HG03097 (cell line): ENCODE results near the gene CX3CR1.
A peak's percentile ranks its signal among the peaks of the same experiment; 100 is the strongest.
"Not testable (repeated sequence)": the region's sequence is repeated elsewhere in the genome, so short reads cannot be mapped to it uniquely, and the experiment has no call there.

ENCODE experiments used
- ATAC-seq: cut with Tn5 transposase; IDR thresholded peaks from one replicate; pipeline ENCODE4 v1.9.1; 2021; ENCODE audit not compliant: unreplicated experiment, low FRiP score

The CX3CR1 gene

GRCh38 chr3:39228496-39228895 is 51.3 kb downstream of the CX3CR1 start:
- no peak for ATAC-seq

DNA sequence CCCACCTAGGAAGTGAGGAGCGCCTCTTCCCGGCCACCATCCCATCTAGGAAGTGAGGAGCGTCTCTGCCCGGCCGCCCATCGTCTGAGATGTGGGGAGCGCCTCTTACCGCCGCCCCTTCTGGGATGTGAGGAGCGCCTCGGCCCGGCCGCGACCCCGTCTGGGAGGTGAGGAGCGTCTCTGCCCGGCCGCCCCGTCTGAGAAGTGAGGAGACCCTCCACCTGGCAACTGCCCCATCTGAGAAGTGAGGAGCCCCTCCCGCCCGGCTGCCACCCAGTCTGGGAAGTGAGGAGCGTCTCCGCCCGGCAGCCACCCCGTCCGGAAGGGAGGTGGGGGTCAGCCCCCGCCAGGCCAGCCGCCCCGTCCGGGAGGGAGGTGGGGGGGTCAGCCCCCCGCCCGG is 52.2 kb downstream of the CX3CR1 start:
- not testable (repeated sequence) for ATAC-seq

- no peak for ATAC-seq
These were observed 53.6 kb downstream of the CX3CR1 start for GRCh38 chr3:39226106-39226741.

GRCh38 chr3:39224288-39224687 is 55.5 kb downstream of the CX3CR1 start:
- ATAC-seq, result no peak

GRCh38 chr3:39222939-39223338 is 56.9 kb downstream of the CX3CR1 start:
- ATAC-seq, result no peak

DNA sequence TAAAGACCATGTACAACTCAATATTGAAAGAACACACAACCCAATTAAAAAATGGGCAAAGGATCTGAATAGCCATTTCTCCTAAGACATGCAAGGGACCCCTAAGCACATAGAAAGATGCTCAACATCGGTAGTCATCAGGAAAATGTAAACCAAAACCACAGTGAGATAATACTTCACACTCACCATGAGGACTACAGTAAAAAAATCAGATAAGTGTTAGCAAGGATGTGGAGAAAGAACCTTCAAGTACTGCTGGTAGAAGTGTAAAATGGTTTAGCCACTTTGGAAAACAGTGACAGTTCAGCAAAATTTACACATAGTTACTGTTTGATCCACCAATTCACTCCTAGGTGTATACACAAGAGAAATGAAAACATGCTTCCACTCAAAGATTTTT is 57.4 kb downstream of the CX3CR1 start:
- no peak for ATAC-seq

DNA sequence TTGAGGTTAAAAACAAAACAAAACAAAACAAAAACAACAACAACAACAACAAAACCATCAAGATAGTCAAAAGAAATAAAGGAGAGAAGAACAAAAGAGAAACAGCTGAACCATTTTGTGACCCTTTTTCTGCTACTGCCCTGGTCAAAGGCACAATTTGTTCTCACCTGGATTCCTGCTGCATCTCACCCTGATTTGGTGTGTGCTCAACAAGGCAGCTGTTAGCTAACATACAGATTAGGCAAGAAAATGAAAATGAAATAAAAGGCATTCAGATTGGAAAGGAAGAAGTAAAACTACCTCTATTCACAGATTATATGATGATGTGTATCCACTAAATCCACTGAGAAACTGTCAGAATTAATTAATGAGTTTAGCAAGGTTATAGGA is 58.7 kb downstream of the CX3CR1 start:
- ATAC-seq, result no peak

GRCh38 chr3:39220407-39221140 is 59.3 kb downstream of the CX3CR1 start:
- no peak for ATAC-seq

- no peak for ATAC-seq
These were observed 60.1 kb downstream of the CX3CR1 start for GRCh38 chr3:39219702-39220101.

DNA sequence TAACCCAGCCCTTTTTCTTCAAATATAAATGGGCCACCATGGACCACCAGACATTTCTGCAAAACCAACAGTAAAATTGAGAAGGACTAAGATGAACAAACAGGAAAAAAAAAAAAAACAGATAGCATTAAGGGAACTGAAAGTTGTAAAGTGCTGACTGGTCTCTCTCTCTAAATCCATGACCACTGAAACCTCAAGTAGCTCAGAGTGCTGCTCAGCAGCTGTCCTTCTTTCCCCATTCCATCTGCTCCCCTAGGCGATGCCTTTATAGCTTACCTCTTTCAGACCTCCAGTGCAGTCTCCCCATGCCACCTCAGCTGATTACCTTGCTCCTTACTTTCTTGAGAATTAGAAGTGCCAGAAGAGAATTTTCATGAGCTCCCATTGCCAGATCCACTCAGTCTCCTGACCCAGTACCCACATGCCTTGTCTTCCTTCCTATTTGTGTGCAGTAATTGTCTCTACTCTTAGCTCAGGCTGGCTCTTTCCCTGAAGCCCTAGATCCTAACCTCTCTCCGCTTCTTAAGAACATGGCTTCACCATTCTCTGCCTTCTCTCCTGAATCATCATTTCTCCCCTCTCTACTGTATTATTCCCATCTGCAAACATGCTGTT is 63.6 kb downstream of the CX3CR1 start:
- ATAC-seq, result peak; percentile 83

- ATAC-seq, result no peak
These were observed 66.2 kb downstream of the CX3CR1 start for GRCh38 chr3:39213613-39214012.
